Fibroblast of skin of left quadriceps (primary cell): ENCODE data around the gene PROSER2.

ENCODE experiments used
- DNase-seq, 2 experiments: peaks; one replicate each; pipeline ENCODE4 v3.0.0-alpha.2; 2013; ENCODE audit warnings: low read depth in 2 of 2

The PROSER2 gene

DNA sequence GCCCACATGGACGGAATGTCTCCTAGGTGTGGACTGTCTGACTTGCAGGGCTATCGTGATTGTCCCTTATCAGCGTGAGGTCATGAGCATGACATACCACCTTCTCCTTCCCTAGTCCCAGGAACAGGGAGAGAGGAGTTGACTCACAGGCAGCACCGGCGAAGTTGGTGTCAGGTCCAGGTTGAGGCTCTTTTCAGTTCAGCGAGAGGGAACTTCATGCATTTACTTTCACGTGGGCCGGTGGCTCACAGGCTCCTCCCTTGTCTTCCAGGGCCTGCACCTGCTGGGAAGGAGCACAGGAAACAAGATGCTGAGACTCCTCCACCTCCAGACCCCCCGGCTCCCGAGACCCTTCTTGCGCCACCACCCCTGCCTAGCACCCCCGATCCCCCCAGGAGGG lies 46.1 kb downstream of the PROSER2 start:
- no peak for DNase-seq

DNA sequence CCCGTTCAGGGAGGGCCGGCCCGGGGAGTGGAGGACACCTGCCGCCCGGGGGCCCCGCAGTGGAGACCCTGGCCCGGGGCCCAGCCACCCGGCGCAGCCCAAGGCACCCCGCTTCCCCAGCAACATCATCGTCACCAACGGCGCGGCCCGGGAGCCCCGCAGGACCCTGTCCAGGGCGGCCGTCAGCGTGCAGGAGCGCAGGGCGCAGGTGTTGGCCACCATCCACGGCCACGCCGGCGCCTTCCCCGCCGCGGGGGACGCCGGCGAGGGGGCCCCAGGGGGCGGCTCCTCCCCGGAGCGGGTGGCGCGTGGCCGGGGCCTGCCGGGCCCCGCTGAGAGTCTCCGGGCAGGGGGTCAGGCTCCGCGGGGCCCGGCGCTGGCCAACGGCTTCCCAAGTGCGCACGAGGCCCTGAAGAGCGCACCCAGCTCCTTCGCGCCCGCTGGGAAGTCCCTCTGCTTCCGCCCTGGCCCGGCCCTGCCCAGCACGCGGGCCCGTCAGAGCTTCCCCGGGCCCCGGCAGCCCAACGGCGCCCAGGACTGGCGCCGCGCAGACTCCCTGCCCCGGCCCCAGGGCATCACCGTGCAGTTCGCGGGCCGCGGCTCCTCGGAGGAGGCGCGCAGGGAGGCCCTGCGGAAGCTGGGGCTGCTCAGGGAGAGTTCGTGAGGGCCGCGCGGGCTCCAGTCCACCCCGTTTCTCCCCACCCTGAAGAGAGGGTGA lies 46.7 kb downstream of the PROSER2 start:
- no peak for DNase-seq

DNA sequence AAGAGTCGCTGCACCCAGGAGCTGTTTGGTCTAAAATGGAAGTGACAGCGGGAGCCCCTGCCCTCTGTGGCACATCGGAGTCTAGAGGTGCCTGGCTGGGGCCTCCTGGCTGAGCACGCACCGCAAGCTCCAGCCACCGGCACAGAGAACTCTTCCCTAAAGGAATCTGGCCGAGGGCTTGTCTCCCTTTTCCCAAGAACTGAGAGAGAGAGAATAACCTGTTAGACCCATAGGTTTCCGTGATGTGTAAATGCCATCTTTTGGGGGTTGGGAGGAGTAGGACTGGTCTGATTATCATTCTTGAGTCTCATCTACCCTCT lies 47.3 kb downstream of the PROSER2 start:
- no peak for DNase-seq

DNA sequence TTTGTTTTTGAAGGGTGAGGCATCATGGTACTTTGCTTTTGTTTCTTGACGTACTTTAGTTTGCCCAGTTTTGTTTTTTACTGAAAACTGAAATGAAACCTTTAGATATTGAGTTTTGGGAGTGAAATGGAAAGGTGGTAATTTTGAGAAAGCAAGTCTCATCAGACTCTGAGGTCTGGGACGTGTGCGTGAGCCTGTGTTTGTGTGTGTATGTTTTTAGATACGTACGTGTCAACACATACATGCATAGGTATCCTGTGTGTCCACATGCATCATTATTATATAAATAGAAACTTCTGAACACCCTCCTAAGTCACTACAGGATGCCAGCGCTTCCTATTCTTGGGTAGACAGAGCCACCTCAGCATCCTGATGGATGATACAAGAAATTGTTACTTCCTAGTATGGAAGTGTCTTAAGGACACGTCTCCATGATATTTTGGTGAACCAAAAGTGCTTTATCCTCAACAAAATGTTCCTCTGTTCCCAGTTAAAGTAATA lies 47.8 kb downstream of the PROSER2 start:
- DNase-seq: no peak

DNA sequence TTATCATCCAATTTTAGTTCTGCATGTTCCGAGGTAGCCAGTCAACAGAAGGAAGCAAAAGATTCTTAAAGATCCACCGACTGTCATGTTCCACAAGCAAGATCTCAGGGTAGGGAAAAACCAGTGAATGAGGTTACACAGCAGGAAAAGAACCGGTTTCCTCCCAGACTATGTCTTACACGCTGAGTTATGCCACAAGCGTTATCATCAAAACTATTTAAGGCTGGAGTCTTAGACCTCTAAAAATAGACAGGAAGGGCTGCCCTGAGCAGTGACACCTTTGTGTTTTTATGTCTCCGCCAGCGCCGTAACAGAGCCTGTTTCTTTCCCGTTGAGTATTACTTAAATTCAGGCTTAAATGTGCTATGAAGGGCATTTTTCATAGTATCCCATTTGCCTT lies 48.3 kb downstream of the PROSER2 start:
- DNase-seq: no peak

DNA sequence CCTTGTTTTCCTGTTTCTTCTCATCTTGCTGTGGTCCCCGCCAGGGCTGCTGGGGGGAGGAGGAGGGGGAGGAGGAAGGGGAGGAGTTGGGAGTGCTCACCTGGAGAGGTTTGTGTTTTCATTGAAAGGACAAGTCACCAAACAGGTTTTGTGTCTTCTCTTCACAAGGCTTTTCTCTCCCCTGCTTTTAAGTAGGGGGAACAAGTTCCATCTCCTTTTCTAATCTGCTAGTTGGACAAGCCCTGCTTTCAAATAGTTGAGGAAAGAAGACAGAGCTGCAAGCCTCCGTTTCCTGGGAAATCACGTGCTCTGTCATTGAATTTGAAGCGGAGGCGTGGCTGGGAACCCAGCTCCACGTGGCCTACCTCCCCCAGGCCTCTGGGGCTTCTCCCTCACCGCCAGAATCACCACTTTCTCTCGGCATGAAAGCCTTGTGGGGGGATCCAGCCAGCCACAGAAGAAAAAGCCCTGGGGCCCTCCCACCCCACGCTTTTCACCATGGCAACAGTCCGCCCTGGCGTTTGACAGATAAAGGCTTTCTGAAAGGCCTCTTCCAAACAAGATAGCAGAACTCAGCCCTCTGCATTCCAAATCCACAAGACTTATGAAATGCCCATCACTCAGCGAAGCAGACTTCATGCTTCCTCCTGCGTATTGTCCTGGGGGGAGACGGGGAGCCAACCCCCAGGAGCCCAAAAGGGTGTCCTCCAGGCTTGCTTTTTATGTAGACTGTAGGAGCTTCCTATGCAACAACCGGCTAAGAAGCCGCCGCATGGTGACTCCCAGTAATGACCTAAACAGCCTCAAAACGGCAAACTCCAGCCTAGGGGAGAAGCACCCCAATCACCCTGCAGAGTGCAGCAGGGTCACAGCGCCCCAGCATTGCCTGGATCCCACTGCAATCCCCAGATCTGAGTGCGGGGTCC lies 51.7 kb downstream of the PROSER2 start:
- DNase-seq: peak in 1 of 2 experiments; percentile 7

DNA sequence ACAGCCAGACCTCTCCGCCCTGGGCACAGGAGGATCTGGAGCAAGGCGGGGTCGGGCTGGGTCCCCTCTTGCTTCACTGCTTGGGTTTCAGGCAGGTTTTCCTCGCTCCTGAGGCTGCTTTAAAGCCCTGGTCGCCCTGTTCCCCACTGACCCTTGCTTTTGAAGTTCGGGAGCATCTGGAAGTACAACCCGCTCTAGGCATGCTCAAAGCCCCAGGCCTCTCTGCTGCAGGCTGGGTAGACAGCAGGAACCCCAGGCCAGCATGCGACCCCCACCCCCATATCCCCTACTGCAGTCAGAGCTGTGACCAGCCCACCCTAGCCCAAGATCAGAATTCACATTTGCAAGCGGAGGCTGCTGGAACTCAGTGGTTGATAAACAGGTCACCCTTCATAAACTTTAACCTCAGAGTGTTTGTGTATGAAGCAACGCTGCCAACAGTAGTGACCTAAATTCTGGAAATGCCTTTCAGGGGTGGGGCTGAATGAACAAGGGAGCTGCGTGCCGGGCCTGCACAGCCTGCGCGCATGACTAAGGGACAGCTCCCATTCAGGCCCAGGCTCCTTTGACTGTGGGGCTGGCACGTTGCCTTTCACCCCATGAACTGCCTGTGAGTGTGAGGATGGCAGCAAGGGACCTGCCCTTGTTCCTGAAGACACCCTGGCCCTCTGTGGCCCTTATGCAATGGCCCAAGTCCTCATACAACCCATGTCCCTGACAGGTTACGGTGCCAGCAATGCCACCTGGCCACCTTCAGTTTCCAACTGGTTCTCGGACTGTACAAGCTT lies 52.5 kb downstream of the PROSER2 start:
- peak; percentile 6 to 10 for DNase-seq

DNA sequence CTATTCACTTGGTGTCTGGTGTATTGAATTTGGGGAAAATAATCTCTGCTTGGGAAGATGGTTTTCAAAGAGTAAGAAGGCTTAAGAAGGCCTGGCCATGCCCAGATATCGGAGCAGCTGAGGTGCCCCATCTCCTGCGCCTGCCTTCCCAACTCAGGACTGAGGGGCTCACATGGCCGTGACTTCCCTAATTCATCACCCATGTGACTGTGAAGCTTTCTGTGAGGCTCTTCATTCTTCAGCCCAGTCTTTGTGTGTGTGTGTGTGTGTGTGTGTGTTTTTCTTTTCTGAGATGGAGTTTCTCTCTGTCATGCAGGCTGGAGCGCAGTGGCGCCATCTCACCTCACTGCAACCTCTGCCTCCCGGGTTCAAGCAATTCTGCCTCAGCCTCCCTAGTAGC lies 53.2 kb downstream of the PROSER2 start:
- no peak for DNase-seq

DNA sequence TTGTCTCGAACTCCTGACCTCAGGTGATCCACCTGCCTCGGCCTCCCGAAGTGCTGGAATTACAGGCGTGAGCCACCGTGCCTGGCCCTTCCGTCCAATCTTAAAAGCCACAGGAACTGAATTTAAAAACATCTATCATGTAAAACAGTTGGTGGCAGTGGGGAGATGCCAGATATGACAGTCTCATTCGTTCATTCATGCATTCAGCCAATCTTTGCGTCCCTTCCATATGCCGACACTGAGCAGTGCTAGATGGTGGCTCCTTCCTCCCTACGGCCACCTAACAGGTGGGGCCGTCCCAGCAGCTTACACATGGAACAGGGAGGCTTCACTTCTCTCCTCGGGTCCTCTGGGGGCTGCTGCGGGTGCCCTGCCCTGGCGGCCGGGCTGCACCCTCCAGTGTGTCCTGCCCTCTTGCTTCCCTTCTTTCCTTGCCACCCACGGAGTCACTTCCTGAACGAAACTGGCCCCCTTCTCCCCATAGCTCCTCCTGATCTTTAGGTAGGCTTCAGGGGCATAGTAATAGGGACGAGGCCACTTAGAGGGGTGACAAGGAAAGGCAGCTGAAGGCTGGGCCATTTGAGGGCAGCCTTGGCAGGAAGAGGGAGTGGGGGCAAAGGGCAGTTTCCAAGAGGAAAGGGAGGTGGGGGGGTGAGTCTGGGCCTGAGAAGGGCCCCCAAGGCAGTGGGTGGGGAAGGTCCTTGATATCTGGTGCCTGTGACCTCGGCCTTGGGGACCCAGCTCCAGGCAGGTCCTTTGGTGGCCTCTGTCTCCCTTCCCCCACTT lies 53.8 kb downstream of the PROSER2 start:
- DNase-seq: no peak

DNA sequence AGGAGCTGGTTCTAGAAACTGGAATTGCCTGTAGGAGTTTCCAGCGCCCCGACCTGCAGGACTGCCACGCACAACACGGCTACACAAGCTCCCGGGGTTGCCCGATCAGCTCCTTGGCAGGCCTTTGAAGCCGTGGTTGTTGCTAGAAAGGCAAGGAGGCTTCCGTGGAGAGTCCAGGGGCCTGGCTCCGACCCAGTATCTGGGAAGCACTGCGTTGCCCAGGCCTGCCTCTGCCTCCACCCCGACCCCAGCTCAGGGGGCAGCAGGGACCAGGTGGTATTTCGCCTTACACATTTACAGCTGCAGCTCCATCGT lies 54.4 kb downstream of the PROSER2 start:
- DNase-seq: no peak

DNA sequence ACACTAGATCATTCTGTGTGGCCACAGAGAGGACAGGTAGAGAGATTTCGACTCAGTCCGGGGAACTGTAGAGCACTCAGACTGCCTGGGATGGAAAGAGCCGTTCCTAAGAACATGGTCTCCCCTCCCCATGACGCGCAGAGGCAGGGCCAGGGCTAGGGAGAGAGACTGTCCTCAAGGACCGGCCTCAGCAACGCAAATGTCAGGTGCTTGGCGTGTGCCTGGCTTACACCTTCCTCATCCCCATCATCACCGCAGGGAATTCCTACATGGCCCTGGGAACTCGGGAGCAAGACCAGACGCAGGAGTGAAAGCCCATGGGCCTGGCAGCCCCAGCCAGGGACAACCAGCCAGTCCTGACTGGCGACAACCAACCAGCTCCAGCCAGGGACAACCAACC lies 55.6 kb downstream of the PROSER2 start:
- DNase-seq: no peak

DNA sequence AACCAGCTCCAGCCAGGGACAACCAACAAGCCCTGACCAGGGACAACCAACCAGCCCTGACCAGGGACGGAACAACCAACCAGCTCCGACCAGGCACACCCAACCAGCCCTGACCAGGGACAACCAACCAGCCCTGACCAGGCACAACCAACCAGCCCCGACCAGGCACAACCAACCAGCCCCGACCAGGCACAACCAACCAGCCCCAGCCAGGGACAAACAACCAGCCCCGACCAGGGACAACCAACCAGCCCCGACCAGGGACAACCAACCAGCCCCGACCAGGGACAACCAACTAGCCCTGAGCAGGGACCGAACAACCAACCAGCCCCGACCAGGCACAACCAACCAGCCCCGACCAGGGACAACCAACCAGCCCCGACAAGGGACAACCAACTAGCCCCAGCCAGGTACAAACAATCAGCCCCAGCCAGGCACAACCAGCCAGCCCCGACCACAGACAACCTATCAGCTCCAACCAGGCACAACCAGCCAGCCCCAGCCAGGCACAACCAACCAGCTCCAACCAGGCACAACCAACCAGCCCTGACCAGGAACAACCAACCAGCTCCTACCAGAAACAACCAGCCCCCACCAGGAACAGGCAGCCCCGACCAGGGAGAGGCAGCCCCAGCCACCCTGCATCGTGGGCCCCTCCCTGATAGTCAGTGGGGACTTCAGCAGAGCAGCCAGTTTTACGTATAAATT lies 56.4 kb downstream of the PROSER2 start:
- DNase-seq: no peak

DNA sequence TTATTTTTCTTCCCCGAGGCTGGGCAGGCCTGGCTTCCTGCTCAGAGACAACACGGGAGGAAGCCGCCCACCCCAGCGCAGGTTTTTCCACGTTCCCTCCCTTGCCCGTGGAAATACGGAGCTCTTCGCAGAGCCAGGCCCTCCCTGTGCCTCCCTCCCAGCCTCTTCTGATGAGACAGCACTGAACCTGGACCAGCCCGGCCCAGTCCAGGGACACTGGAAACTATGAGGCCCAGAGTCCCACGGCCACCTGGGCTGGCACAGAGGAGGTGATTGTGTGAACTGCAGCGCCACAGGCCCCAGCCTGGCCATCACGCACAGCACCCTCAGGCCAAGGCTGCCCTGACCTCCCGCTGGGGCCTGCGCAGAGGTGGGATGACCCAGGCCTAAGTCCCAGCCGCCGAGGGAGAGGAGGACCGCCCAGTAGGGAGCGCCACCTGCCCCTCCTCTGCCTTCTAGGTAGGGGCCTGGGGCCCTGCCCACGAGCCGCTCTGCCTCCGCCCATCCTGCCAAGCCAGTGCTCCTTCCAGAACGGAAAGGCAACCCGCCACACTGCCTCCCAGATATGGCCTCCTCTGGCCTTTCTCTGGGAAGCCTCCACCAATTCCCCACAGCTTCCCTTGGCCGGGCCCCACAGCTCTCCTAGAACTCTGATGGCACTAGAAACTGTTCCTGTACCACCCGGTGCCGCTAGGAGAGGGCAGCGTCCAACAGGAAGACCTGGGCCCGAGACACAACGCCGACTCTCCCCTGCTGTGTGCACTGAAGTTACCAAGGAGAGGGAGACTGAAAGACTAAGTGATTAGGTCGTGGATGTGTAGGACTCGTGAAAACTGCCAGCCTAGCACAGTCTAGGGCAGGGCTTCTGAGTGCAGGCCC lies 57.2 kb downstream of the PROSER2 start:
- no peak for DNase-seq

DNA sequence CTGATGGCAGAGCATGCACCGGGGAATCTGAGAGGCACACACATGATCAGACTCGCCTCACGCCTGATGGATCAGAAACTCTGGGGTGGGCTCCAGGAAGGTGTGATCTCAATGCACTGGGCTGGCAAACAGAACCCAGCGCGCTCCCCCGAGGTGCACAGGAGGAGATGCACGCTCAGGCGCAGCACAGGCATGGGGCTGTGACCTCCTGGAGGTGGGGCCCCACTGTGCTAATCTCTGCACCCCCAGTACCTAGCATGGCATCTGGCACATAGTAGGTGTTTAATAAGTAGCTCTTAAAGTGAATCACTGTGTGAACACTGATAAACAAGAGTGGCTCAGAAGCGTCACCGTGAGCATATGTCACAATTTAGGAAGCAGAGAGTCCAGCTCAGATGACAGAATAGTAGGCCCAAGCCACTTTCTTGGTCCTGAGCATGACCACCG lies 57.9 kb downstream of the PROSER2 start:
- no peak for DNase-seq

DNA sequence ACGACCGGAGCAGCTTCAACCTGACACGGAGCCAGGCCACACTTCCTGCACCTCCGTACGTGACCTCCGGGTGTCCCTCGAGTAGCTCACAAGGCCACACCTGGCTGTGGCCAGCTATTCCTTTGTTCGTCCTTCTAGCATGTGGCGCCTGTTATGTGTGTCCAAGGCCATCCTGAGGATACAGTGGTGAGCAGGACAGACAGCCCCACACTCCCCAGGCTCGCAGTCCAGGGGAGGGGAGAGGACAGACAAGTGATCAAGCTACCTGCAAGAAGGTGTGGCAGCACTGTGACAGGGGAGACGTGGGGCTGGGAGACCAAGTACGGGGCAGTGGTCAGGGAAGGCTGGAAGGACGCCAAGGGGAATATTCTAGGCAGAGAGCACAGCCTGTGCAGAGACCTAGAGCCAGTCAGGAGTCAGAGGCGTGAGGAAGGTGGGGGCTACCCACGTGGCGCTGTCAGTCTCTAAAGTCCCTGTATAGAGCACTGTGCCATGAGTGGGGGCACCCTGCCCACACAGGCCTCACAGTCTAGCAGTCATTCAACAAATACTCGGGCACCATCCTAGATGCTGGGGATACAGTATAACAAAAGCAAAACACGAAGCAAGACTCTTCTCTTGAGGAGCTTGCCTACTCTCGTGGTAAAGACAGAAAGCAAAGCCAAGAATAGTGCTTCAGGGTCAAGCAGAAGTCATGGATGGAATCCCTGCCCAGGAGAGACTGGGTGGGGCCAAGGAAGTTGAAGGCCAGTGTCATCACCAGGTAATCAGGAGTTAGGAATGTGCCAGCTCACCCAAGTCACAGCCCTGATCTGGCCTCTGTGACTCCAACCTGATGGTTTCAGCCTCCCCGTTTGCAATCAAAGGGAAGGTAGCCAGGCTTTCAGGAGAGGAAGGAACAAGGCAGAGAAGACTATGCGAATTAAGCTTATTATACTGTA lies 58.6 kb downstream of the PROSER2 start:
- DNase-seq: no peak

DNA sequence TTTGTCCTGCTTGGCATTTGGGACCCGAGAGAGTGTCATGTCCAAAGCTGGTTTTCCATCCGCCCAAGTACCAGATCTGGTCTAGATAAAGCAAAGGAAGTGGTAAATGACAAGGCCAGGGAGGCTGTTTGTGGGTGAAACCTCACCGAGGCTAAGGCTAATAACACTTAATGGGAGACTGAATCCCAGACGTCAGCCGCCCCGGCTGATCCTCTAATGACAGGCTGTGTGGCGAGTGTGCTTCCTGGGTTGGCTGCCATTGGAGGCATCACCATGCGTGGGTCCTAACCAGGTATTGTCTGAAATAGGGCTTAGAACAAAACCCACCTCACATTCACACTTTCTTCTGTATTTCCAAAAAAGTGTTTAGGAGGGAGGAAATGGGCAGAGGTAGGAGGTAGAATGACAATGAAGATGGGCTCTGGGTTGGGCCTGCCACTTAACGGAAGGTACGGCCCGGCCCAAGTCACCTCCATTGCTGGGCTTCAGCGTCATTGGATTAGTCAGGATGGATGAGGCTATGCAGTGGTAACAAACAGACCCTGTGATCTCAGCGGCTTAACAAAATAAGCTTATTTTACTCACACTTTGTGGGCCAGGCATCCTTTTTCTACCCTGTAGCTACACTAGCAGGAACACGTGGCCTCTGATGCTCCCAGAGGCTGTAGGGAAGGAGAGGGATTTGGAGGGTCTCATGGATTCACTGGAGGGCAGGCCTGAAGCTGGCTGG lies 59.7 kb downstream of the PROSER2 start:
- DNase-seq: no peak

DNA sequence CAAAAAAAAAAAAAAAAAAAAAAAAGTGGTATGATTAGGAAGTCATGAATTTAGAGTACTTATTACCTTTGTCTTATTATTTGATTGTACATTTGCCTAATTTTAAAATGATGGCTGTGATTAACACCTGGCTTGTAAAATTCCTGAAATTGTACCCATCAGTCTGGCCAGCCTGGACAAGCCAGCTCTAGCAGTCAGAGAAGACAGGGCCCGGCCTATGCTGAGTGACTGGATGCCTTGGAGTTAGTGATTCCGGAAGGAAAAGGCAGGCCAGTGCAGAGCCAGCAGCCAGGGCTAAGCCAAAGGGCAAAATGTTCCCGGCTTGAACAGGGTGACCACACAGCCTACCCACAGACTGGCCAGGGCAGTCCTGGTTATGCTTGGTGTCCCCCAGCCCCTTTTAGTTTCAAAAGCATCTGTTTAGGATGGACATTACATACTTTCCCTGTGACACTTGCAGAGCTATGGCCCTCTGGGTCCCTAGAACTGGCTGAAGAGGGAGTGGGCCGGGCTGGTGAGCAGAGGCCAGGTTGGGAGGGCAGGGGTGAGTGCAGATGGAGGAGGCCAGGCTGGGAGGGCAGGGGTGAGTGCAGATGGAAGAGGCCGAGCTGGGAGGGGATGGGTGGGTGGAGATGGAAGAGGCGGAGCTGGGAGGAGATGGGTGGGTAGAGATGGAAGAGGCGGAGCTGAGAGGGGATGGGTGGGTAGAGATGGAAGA lies 61.7 kb downstream of the PROSER2 start:
- no peak for DNase-seq
